Neuronal stem cell (in vitro differentiated cells): ENCODE results near the gene SPRYD3.

Source experiments
- DNase-seq: peaks from one replicate; pipeline ENCODE4 v3.0.0-alpha.2; 2013; ENCODE audit warnings: low spot score
- H2AFZ ChIP-seq: one replicate; pipeline ENCODE4 v1.6.1; 2013; ENCODE audit warnings: mild to moderate bottlenecking, low read length, inconsistent platforms
- H2AK5ac ChIP-seq: 2 replicates; pipeline ENCODE4 v1.6.1; 2013; ENCODE audit warnings: low read depth, mild to moderate bottlenecking, inconsistent platforms, low read length, moderate library complexity, mixed read lengths
- H2BK120ac ChIP-seq: 2 replicates; pipeline ENCODE4 v1.6.1; 2013; ENCODE audit warnings: low read depth, mild to moderate bottlenecking, inconsistent platforms, low read length, moderate library complexity, mixed read lengths
- H2BK12ac ChIP-seq: one replicate; pipeline ENCODE4 v1.6.1; 2013; ENCODE audit warnings: low read length, inconsistent platforms
- H2BK15ac ChIP-seq: 2 replicates; pipeline ENCODE4 v1.6.1; 2013; ENCODE audit warnings: mild to moderate bottlenecking, low read length, inconsistent platforms, mixed read lengths
- H2BK5ac ChIP-seq: one replicate; pipeline ENCODE4 v1.6.1; 2013; ENCODE audit warnings: inconsistent platforms, mild to moderate bottlenecking, low read length, moderate library complexity
- H3K14ac ChIP-seq: one replicate; pipeline ENCODE4 v1.6.1; 2013; ENCODE audit warnings: low read length, inconsistent platforms
- H3K18ac ChIP-seq: 2 replicates; pipeline ENCODE4 v1.6.1; 2013; ENCODE audit warnings: low read length, inconsistent platforms
- H3K23ac ChIP-seq: 2 replicates; pipeline ENCODE4 v1.6.1; 2013; ENCODE audit warnings: low read depth, mild to moderate bottlenecking, mixed read lengths, low read length, inconsistent platforms; ENCODE audit not compliant: poor library complexity
- H3K27ac ChIP-seq: replicated peaks from 3 replicates; pipeline ENCODE4 v1.5.1; 2013; ENCODE audit warnings: low read length, inconsistent platforms
- H3K27me3 ChIP-seq, 3 experiments: 2 replicates each; pipeline ENCODE4 v1.6.1; 2013; ENCODE audit warnings: low read length in 3 of 3, mild to moderate bottlenecking in 2 of 3, inconsistent platforms in 1 of 3, low read depth in 1 of 3, mixed read lengths in 1 of 3, moderate library complexity in 1 of 3; ENCODE audit not compliant: control insufficient read depth in 3 of 3, insufficient read depth in 3 of 3
- H3K36me3 ChIP-seq, 2 donors: replicated peaks in 1 of 2; 2 replicates each; pipeline ENCODE4 v1.6.1; 2013; ENCODE audit warnings: low read length in 2 of 2; ENCODE audit not compliant: control insufficient read depth in 2 of 2, insufficient read depth in 2 of 2
- H3K4ac ChIP-seq: 2 replicates; pipeline ENCODE4 v1.6.1; 2013; ENCODE audit warnings: inconsistent platforms, mild to moderate bottlenecking, low read length, moderate library complexity
- H3K4me1 ChIP-seq, 2 donors: 1 replicate in 1 of 2; 2 replicates in 1 of 2; pipeline ENCODE4 v1.6.1; 2013; ENCODE audit warnings: low read length in 2 of 2, low read depth in 1 of 2; ENCODE audit not compliant: control insufficient read depth in 2 of 2, insufficient read depth in 1 of 2
- H3K4me2 ChIP-seq: one replicate; pipeline ENCODE4 v1.6.1; 2013; ENCODE audit warnings: mild to moderate bottlenecking, low read length, inconsistent platforms; ENCODE audit not compliant: insufficient read depth, poor library complexity, severe bottlenecking
- H3K4me3 ChIP-seq, 2 donors: 2 replicates each; pipeline ENCODE4 v1.5.1; 2013; ENCODE audit warnings: low read length in 2 of 2, mild to moderate bottlenecking in 2 of 2, inconsistent platforms in 1 of 2, moderate library complexity in 1 of 2
- H3K79me1 ChIP-seq: one replicate; pipeline ENCODE4 v1.6.1; 2013; ENCODE audit warnings: low read depth, mild to moderate bottlenecking, inconsistent platforms, low read length, moderate library complexity
- H3K9ac ChIP-seq: one replicate; pipeline ENCODE4 v1.6.1; 2013; ENCODE audit warnings: mild to moderate bottlenecking, low read depth, low read length, inconsistent platforms; ENCODE audit not compliant: poor library complexity
- H3K9me3 ChIP-seq, 2 donors: replicated peaks in 1 of 2; 2 replicates each; pipeline versions ENCODE3 to v1.6.1; 2013; ENCODE audit warnings: low read length in 2 of 2, mild to moderate bottlenecking in 2 of 2, inconsistent platforms in 1 of 2, low read depth in 1 of 2, mixed read lengths in 1 of 2, moderate library complexity in 1 of 2; ENCODE audit not compliant: control insufficient read depth in 2 of 2, insufficient read depth in 1 of 2
- H4K8ac ChIP-seq: one replicate; pipeline ENCODE4 v1.6.1; 2013; ENCODE audit warnings: low read depth, mild to moderate bottlenecking, inconsistent platforms, low read length, moderate library complexity
- H4K91ac ChIP-seq: one replicate; pipeline ENCODE4 v1.6.1; 2013; ENCODE audit warnings: low read length, low read depth, mild to moderate bottlenecking, inconsistent platforms; ENCODE audit not compliant: poor library complexity
- WGBS, 2 donors: extraction: QIAGEN DNeasy Blood & Tissue Kit; methylation state at CpG; one replicate each; pipeline ENCODE4 v1.1.7; 2013; ENCODE audit warnings: missing lambda C conversion rate in 2 of 2, mixed read lengths in 1 of 2; ENCODE audit not compliant: insufficient read length in 2 of 2, insufficient replicate concordance in 1 of 2; ENCODE audit errors: extremely low coverage in 2 of 2; 5-methylcytosine and 5-hydroxymethylcytosine counted together

Gene SPRYD3

DNA sequence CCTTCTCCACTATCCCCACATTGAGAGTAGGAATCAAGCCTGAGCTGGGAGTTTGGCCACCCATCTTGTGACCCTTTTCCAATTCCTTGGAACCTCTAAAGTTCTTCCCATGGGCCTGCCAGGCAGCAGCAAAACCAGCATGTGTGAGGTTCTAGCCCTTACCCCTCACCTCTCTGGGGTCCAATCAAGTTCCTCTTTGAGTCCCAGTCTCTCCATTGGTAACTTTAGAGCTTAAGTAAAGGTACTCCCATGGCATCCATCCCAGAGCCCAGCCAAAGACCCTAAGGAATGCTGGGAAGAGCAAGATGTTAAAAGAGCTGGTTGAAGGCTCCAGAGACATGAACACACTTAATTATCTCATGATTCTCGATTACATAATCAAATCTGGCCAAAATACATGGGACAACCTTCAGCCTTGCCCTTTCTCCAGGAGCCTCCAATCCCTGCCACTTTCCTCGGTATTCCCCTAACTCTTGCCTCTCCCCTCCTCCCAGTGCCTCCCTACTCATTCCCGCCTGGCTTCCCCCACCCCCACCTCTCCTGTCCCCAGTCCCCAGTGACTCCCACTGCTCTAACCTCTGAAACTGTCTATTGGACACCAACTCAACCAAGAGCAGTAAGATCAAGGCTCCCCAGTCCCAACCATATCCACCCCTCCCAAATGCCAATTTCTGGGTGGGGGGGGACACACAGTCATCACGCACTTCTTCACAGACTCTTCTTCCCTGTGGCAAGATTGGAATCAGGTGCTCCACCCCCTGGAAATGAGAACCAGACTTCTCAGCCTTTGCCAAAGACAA, 34.1 kb downstream of the SPRYD3 start:
- no peak overlapping the region for H3K27ac ChIP-seq
- no CpG with 5 or more reads among the region's 4 CpGs for WGBS, 2 donors

GRCh38 chr12:53044052-53044581, 35.1 kb downstream of the SPRYD3 start:
- H4K8ac ChIP-seq, result no peak overlapping the region
- H3K14ac ChIP-seq, result no peak overlapping the region
- no peaks in the 10 kb centered on the region for H3K9me3 ChIP-seq
- H2AFZ ChIP-seq, result no peak overlapping the region
- no peak overlapping the region for H2BK5ac ChIP-seq
- H3K9ac ChIP-seq, result no peak overlapping the region
- H2BK15ac ChIP-seq, result no peak overlapping the region
- H4K91ac ChIP-seq, result no peak overlapping the region
- H3K27me3 ChIP-seq, result no peaks in the 10 kb centered on the region
- H3K27ac ChIP-seq, result no peak overlapping the region
- DNase-seq, result no peak
- H3K4ac ChIP-seq, result no peak overlapping the region
- no peak overlapping the region for H3K18ac ChIP-seq
- no peak overlapping the region for H2BK120ac ChIP-seq
- peaks cover 7 to 28% of the 10 kb centered on the region in 2 donors for H3K36me3 ChIP-seq
- peaks cover 12 to 27% of the 10 kb centered on the region in 2 donors for H3K4me1 ChIP-seq
- H3K4me3 ChIP-seq, result no peak overlapping the region
- no CpG with 5 or more reads among the region's 10 CpGs for WGBS, 2 donors
- H2AK5ac ChIP-seq, result peak overlapping the region; percentile 14
- H3K79me1 ChIP-seq, result no peaks in the 10 kb centered on the region
- no peak overlapping the region for H3K23ac ChIP-seq
- no peak overlapping the region for H3K4me2 ChIP-seq
- no peak overlapping the region for H2BK12ac ChIP-seq

More for the DNA sequence above, 34.1 kb downstream of the SPRYD3 start:
- H3K4ac ChIP-seq, result no peak overlapping the region
- H3K79me1 ChIP-seq, result no peaks in the 10 kb centered on the region
- H2AFZ ChIP-seq, result no peak overlapping the region
- peaks cover 0 to 18% of the 10 kb centered on the region in 2 donors for H3K36me3 ChIP-seq
- H3K4me1 ChIP-seq, result peaks cover 21 to 36% of the 10 kb centered on the region in 2 donors
- H3K27me3 ChIP-seq, result no peaks in the 10 kb centered on the region
- H3K14ac ChIP-seq, result no peak overlapping the region
- H2BK120ac ChIP-seq, result no peak overlapping the region
- H3K9me3 ChIP-seq, result no peaks in the 10 kb centered on the region
- H2BK5ac ChIP-seq, result no peak overlapping the region
- no peak overlapping the region for H3K4me3 ChIP-seq
- no peak overlapping the region for H3K4me2 ChIP-seq
- H2AK5ac ChIP-seq, result no peak overlapping the region
- H3K9ac ChIP-seq, result no peak overlapping the region
- H3K23ac ChIP-seq, result no peak overlapping the region
- no peak overlapping the region for H4K8ac ChIP-seq
- no peak overlapping the region for H2BK12ac ChIP-seq
- H4K91ac ChIP-seq, result no peak overlapping the region
- H2BK15ac ChIP-seq, result no peak overlapping the region
- DNase-seq, result no peak
- no peak overlapping the region for H3K18ac ChIP-seq

GRCh38 chr12:53042607-53043454, 36.4 kb downstream of the SPRYD3 start:
- no peak overlapping the region for H3K9ac ChIP-seq
- no peak overlapping the region for H2BK12ac ChIP-seq
- no peak overlapping the region for H3K18ac ChIP-seq
- H3K4ac ChIP-seq, result no peak overlapping the region
- no peak overlapping the region for H3K4me2 ChIP-seq
- no peak overlapping the region for H3K14ac ChIP-seq
- H3K4me3 ChIP-seq, result no peak overlapping the region
- H3K9me3 ChIP-seq, result no peaks in the 10 kb centered on the region
- H4K91ac ChIP-seq, result no peak overlapping the region
- WGBS, 2 donors, result no CpG with 5 or more reads among the region's 7 CpGs
- H3K27me3 ChIP-seq, result no peaks in the 10 kb centered on the region
- H2AK5ac ChIP-seq, result no peak overlapping the region
- H3K4me1 ChIP-seq, result peaks cover 0 to 14% of the 10 kb centered on the region in 2 donors
- peak overlapping the region; percentile 61 for H3K27ac ChIP-seq
- no peak for DNase-seq
- H2AFZ ChIP-seq, result no peak overlapping the region
- no peak overlapping the region for H2BK5ac ChIP-seq
- H2BK120ac ChIP-seq, result no peak overlapping the region
- H3K23ac ChIP-seq, result no peak overlapping the region
- H3K79me1 ChIP-seq, result no peaks in the 10 kb centered on the region
- H2BK15ac ChIP-seq, result no peak overlapping the region
- H4K8ac ChIP-seq, result no peak overlapping the region
- H3K36me3 ChIP-seq, result peaks cover 10 to 41% of the 10 kb centered on the region in 2 donors

GRCh38 chr12:53039851-53040250, 39.3 kb downstream of the SPRYD3 start:
- Histone ChIP-seq H3K9me3 (no peaks in the 10 kb centered on the region), H2AFZ (no peak overlapping the region), H2BK5ac (no peak overlapping the region), H3K79me1 (no peaks in the 10 kb centered on the region), H3K14ac (no peak overlapping the region), H3K18ac (no peak overlapping the region), H2BK120ac (no peak overlapping the region), H3K4me3 (no peak overlapping the region), H3K9ac (no peak overlapping the region), H2BK15ac (no peak overlapping the region), H3K4me1 (peaks cover 0 to 9% of the 10 kb centered on the region in 2 donors), H3K4ac (no peak overlapping the region), H2BK12ac (no peak overlapping the region), H3K4me2 (no peak overlapping the region), H4K8ac (no peak overlapping the region), H3K23ac (no peak overlapping the region), H3K36me3 (peaks cover 30 to 69% of the 10 kb centered on the region in 2 donors), H3K27ac (no peak overlapping the region), H3K27me3 (no peaks in the 10 kb centered on the region), H2AK5ac (no peak overlapping the region), H4K91ac (no peak overlapping the region)
- WGBS, 2 donors, result no CpG with 5 or more reads among the region's 4 CpGs
- no peak for DNase-seq
